Left colon (tissue), 2 donors: ENCODE measurements around the gene TEX101. TPM values are rescaled to one million over a fixed set of nuclear protein-coding genes. Genes with fewer than 3 reads are reported as not detected.
"Not testable (repeated sequence)": the region's sequence is repeated elsewhere in the genome, so short reads cannot be mapped to it uniquely, and the experiment has no call there.

Experiments used
- ATAC-seq: fragments of 200-7000 bp; cut with Tn5 transposase; one replicate; pipeline ENCODE4 v1.9.1; 2020; ENCODE audit warnings: mild to moderate bottlenecking, moderate library complexity
- DNase-seq, 2 donors: peaks; one replicate each; pipeline ENCODE4 v3.0.0-alpha.2; 2020
- intact Hi-C, 2 donors: fragments of 100-400 bp; cut with DNase I in 1 of 2; cut with micrococcal nuclease in 1 of 2; formaldehyde crosslinking; loops; one replicate each; pipeline versions ENCODE4 v1.11.2 to v1.14.0; 2022; cut with DNase I, micrococcal nuclease
- total RNA-seq, 2 donors: library from RNA; stranded (reverse); fragmentation: NEBNext Ultra II Directional; extraction: Animal tissue kit (Norgen Biotek cat#: 25700); gene quantifications; one replicate each; pipeline ENCODE4 v1.2.1, GENCODE V29; 2021
- donor health status: DM: no; HTN: no; CAD: no.
- donor health status: DM: yes; HTN: yes; CAD: no.

Gene TEX101
- total RNA-seq, 2 donors from 2014 or later: 0.27 to 0.34 TPM

DNA sequence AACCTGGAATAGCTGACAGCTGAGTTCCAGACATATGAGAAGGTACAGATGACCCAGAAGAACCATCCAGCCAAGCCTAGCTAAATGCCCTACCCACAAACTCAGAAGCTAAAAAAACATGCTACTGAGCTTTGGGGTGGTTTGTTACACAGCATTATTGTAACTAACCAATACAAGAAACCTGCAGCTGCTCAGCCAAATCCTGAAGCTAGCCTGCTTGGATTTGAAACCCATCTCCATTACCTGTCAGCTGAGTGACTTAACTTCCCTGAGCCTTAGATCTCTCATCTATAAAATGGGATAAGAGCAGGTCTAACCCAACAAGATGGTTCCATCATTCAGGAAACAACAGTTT lies 25.0 kb downstream of the TEX101 start:
- intact Hi-C loops: loop anchor here in 1 of 2 donors (10.0 kb wide), 1 partner anchor 215 kb away; no protein-coding TSS in a partner anchor
- no peak for ATAC-seq
- no peak for DNase-seq

GRCh38 chr19:43441716-43442115 lies 27.0 kb downstream of the TEX101 start:
- ATAC-seq: no peak
- intact Hi-C loops: loop anchor here in 1 of 2 donors (10.0 kb wide), 1 partner anchor 213 kb away; no protein-coding TSS in a partner anchor
- DNase-seq: no peak

DNA sequence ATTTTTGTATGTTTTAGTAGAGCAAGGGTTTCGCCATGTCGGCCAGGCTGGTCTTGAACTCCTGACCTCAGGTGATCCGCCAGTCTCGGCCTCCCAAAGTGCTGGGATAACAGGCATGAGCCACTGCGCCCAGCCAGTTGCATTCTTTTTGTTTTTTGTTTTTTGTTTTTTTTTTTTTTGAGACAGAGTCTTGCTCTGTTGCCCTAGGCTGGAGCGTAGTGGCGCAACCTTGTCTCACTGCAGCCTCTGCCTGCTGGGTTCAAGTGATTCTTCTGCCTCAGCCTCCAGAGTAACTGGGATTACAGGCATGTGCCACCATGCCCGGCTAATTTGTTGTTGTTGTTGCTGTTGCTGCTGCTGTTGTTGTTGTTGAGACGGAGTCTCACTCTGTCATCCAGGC lies 29.4 kb downstream of the TEX101 start:
- intact Hi-C loops: loop anchor here in 1 of 2 donors (10.0 kb wide), 1 partner anchor 211 kb away; no protein-coding TSS in a partner anchor
- DNase-seq, ATAC-seq: not testable (repeated sequence)

DNA sequence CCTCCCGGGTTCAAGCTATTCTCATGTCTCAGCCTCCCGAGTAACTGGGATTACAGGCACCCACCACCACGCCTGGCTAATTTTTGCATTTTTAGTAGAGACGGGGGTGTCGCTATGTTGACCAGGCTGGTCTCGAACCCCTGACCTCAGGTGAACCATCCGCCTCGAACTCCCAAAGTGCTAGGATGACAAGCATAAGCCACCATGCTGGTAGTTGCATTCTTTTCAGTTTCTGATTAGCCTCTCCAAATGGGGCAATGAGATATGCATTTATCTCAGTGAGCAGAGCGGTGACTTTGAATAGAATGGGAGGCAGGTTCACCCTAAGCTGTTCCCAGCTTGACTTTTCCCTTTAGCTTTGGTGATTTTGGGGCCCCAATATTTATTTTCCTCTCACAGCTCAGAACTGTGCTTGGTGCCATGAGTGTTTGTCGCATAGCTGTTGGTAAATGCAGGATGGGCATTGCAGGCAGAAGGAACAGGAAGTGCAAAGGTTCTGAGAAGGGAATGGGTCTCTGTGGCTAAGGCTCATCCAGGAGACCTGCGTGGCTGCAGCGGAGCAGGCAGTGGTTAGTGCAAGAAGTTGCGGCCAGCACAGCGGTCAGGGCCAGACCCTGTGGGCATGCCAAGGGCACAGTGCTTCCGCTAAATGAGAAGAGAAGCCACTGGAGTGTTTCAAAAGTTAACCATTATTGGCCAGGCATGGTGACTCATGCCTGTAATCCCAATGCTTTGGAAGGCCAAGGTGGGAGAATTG lies 30.0 kb downstream of the TEX101 start:
- no peak for DNase-seq
- intact Hi-C loops: loop anchor here (5.0 to 10.0 kb wide), 2 partner anchors 78 to 210 kb away; no protein-coding TSS in a partner anchor
- no peak for ATAC-seq

DNA sequence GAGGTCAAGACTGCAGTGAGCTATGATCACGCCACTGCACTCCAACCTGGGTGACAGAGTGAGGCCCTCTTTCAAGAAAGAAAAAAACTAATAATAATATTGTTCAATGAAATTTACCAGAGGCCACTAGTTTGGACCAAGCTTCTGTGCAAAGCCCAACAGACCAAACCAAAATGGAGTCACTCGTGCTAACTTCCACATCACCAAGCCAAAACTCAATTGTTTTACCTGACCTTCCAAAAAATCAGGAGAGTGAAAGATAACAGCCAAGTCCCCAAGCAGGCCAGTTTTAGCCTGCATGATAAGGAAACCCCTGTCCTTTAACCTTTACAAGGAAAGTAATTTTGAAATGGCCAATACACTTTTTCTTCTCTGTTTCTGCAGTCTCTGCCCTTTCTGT lies 30.7 kb downstream of the TEX101 start:
- ATAC-seq (no peak), DNase-seq (no peak)
- intact Hi-C loops: loop anchor here (5.0 to 10.0 kb wide), 2 partner anchors 77 to 209 kb away; no protein-coding TSS in a partner anchor

GRCh38 chr19:43446746-43447489 lies 32.2 kb downstream of the TEX101 start:
- intact Hi-C loops: loop anchor here (2.0 to 10.0 kb wide), 3 partner anchors 72 to 208 kb away; no protein-coding TSS in a partner anchor
- ATAC-seq (peak; percentile 90), DNase-seq (peak; percentile 60 to 70)

DNA sequence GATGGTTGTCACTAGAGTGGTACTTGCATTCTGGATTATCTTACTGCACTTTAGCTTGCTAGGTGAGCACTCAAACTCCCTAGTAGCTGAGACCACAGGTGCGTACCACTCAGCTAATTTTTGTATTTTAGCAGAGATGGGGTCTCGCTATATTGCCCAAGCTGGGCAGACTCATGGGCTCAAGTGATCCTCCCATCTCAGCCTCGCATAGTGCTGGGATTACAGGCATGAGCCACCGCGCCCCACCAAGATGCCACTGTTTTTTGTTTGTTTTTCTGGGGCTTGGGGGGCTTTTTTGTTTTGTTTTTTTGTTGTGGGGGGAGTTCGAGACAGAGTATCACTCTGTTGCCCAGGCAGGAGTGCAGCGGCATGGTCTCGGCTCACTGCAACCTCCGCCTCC lies 33.0 kb downstream of the TEX101 start:
- intact Hi-C loops: loop anchor here (2.0 to 10.0 kb wide), 3 partner anchors 71 to 207 kb away; no protein-coding TSS in a partner anchor
- DNase-seq (no peak), ATAC-seq (no peak)

GRCh38 chr19:43450545-43450997 lies 35.9 kb downstream of the TEX101 start:
- intact Hi-C loops: no loop called here
- peak; percentile 59 for ATAC-seq
- no peak for DNase-seq

DNA sequence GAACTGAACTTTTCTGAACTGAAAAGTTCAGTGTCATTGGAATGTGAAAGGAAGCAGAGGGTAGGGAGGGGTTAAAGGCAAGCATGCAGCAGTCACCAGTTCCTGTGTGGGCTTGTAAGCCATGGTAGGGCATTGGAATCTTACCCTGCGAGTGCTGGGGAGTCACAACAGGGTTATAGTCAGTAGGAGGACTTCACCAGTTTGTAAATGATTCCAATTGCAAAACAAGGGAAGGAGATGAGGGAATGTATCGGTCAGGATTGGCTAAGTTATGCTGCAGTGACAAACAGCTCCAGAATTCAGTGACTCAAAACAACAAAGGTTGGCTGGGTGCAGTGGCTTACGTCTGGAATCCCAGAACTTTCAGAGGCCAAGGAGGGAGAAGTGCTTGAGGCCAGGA lies 37.9 kb downstream of the TEX101 start:
- intact Hi-C loops: no loop called here
- DNase-seq (no peak), ATAC-seq (no peak)

- ATAC-seq: no peak
- intact Hi-C loops: no loop called here
These were observed 39.3 kb downstream of the TEX101 start for GRCh38 chr19:43454031-43454430.

DNA sequence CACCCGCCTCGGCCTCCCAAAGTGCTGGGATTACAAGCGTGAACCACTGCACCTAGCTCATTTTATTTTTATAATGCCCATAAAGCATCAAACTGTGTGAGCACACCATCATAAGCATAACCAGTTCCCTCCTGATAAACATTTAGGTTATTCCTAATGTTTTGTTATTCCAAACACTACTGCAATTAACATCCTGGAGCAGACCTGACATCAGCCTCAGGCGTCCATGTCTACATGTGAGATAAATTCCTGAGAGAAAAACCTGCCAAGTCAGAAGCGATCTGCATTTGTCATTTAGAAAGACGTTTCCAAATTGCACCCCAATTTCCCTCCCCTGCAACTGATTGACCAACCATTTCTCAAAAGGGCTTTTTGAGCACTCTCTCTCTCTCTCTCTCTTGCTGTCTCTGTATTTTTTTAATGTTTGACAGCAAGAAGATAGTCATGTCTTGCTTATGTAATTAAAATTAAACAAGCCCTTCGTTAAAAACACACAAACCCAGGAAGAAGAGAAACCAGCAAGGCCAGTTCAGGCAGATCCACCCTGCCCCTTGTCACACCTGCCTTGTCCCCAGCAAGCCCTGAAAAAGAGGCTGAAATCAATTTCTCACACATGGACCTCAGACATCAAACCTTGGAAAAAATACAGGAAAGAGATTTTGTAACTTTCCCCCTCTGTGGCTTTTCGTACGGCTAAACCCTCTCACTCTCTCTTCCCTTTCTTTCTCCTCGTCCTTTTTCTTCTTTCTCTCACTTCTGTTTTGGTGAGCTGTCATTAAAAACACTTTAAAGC lies 40.8 kb downstream of the TEX101 start:
- ATAC-seq (peak; percentile 69), DNase-seq (no peak)
- intact Hi-C loops: no loop called here

More at GRCh38 chr19:43454031-43454430, 39.3 kb downstream of the TEX101 start:
- DNase-seq: no peak

GRCh38 chr19:43457809-43458208 lies 43.1 kb downstream of the TEX101 start:
- no peak for DNase-seq
- ATAC-seq: no peak
- intact Hi-C loops: no loop called here

- no peak for DNase-seq
- intact Hi-C loops: no loop called here
- no peak for ATAC-seq
These were observed 45.8 kb downstream of the TEX101 start for GRCh38 chr19:43460362-43461016.

DNA sequence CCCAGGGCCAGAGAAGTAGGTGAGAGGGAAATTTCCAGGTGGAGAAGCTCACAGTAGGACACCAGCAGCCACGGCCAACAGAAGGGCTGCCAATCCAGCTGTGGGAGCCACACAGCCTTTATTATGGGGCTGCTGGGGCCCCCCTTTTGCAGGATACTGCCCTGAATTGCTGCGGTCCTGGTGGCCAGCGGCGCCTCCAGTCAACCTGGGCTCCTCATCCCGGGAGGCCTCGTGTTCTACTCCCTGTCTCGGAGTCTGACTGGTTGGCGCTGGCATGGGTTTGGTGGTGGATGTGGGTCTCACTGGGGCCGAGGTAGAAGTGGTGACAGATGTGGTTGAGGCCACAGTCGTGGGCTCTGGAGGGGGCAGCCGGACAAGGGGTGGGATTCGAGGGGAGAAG lies 46.6 kb downstream of the TEX101 start:
- DNase-seq: no peak
- ATAC-seq: no peak
- intact Hi-C loops: no loop called here

GRCh38 chr19:43462383-43462782 lies 47.7 kb downstream of the TEX101 start:
- intact Hi-C loops: no loop called here
- ATAC-seq (no peak), DNase-seq (no peak)

DNA sequence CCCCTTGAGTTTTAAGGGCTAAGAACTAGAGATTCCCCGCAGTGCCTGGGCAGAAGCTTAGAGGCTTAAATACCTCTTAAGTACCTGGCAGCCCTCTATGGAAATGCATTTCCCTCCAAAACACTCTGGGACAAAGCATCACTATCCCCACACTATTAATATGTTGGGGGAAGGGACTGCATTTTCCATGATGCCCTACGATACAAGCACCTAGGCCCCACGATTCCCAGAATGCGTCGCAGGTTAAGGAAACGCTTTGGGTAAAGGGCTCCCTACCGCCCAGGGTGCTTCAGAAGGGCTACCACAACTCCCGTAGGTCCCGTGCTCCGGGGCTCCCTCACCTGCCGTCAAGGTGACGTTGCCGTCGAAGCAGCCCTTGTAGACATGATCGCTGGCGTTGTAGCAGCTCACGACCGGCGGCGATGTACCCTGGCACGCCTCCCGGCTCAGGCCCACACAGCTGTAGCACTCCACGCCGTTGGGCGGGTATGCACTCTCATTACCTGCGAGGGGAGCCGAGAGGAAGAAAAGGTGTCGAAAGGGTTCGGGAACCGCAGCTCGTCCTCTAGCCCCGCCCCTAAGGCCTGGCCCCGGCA lies 48.2 kb downstream of the TEX101 start:
- intact Hi-C loops: no loop called here
- ATAC-seq (no peak), DNase-seq (no peak)

DNA sequence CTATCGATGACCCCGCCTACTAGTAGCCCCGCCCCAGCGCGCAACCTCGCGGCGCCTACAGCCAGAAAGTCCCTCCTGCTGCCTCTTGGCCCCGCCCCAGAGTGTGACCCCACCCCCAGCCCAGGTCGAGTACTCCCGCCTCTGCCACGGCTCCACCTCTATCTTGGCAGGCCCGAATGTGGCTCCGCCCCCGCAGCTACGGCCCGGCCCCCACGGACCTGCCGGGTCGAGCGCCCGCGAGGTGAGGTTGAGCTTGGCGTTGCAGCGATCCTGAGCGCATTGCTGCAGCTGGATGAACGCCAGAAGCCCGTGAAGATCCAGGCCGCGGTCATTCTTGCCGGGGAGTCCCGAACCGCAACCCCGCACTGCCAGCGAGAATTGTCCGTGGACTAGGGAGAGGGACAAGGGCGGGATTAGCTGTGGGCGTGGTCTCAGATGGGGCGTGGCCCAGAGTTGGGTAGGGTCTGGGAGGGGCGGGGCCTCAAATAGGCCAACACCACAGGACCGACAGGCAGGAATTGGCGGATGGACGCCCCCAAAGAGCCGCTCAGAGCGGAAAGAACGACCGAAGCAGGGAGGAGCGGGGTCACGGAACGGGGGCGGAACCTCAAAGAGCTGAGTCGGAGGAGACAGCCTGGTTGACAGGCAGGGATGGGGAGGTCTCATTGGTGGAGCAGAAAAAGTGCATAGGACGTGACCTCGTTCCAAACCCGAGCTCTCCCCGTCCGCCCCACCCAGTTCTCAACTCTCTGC lies 48.9 kb downstream of the TEX101 start:
- peak; percentile 98 to 100 for DNase-seq
- peak; percentile 93 for ATAC-seq
- intact Hi-C loops: no loop called here
